OCI-LY7 (cell line): Measurements from ENCODE around the gene CHST3.

Experiments used
- CTCF ChIP-seq: fragments of 200-600 bp; sonication (generic); conservative IDR thresholded peaks from 2 replicates; pipeline ENCODE4 v1.5.1; 2014; ENCODE audit warnings: mild to moderate bottlenecking, antibody characterized with exemption, low read length, moderate library complexity, mixed read lengths
- EZH2phosphoT487 ChIP-seq: fragments of 200-600 bp; sonication (generic); IDR thresholded peaks from 2 replicates; pipeline ENCODE4 v1.6.1; 2018; ENCODE audit warnings: low read depth, borderline replicate concordance, mild to moderate bottlenecking, mixed run types, antibody characterized with exemption, low read length, moderate library complexity, mixed read lengths

- no peak for TF ChIP-seq CTCF
- TF ChIP-seq EZH2phosphoT487: no peak
Observed at GRCh38 chr10:71981876-71982230, 17.7 kb downstream of the CHST3 start.
